Fibroblast of skin of right biceps (primary cell): ENCODE measurements around the gene ZNF527.
"Not testable (repeated sequence)": the region's sequence is repeated elsewhere in the genome, so short reads cannot be mapped to it uniquely, and the experiment has no call there.

ENCODE experiments used
- DNase-seq: peaks from one replicate; pipeline ENCODE4 v3.0.0-alpha.2; 2013

Gene ZNF527

DNA sequence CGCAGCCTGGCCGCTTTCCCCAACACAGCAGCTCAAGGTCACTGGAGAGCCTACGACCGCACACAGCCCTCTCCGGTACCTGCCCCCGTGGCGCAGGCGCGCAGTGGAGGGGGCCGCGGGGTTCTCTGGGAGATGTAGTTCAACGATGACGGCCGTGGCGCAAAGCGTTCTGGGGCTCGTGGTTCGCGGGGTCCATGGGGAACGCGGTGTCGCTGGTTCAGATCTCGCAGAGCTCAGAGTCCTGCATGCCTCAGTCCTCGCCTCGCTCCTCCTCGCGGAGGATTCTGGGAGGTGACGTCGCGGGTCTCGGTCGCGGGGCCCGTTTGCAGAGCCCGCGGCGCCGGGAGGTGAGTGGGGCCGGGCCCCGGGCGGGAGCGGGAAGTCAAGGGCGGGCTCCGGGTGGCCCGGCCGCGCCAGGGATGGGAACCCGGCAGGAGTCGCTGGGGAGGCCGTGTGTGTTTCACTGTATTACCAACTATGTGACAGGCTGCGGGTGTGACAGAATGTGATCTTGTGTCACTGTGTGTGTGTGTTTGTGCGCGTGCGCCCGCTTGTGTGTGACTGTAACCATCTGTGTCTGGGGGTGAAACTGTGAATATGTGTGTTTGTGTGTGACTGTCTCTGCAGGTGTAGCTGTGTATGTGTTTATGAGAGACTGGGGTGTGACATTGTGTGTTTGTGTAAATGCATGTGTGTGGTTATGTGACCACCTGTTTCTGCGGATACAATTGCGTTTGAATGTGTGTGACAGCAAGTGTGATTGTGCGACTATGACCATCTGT lies at the start of gene ZNF527:
Gene ZNF527 (plus strand): TSS at position 220 of the 782 bp plus-strand sequence. CDS start 3,100 bp downstream, outside the sequence.
- peak; percentile 96 for DNase-seq

DNA sequence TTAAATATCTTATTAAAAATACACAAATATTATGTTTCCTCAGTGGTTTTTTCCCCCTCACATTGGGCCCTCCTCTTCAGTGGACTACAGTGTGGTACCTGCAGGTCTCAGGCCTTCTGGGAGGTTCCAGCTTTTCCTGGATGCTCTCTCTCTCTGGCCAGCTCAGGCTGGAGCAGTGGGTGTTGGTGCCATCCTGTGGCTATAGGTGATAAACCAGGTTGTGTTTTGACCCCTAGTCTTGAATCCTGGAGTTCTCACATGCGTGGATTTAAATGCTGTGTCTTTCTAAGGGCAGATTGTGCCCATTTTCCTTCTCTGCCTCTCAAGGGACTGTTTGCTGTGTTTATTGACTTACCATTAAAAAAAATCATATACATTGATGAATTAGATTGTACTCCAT lies 41.2 kb upstream of the ZNF527 start:
- no peak for DNase-seq

DNA sequence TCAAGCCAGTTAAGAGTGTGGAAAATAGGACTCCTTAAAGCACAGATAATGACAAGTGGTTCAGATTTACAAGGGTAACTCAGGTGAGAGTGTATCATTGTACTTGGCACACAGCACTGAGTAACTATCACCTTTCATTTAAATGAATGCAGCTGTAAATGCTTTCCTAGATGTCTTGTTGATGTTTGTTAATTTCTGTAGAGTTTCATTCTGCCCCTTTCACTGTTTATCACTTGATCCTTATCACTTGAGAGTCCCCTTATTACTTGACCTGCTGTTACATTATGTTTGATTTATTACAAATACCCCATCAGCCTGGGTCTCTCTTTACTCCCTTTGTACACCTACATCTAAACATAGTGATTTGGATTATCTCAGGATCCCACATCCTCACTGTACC lies 38.1 kb upstream of the ZNF527 start:
- DNase-seq, result no peak

DNA sequence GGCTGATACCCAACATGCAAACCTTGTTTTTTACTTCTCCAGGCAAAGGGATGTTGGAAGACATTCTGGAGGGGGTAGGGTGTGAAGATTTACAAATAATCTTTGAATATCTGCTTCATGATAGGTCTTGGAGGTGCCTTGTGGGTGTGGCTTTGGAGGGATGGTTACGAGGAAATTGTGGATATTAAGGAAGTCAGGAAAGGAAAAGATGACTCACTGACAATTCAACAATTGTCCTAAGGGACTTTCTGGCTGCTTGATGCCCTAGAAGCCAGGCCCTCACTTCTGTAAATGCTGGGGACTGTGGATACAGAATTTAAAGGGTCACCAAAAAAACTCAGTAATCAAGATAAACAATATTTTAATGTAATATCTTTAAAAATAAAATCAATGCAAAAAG lies 37.4 kb upstream of the ZNF527 start:
- DNase-seq, result no peak

DNA sequence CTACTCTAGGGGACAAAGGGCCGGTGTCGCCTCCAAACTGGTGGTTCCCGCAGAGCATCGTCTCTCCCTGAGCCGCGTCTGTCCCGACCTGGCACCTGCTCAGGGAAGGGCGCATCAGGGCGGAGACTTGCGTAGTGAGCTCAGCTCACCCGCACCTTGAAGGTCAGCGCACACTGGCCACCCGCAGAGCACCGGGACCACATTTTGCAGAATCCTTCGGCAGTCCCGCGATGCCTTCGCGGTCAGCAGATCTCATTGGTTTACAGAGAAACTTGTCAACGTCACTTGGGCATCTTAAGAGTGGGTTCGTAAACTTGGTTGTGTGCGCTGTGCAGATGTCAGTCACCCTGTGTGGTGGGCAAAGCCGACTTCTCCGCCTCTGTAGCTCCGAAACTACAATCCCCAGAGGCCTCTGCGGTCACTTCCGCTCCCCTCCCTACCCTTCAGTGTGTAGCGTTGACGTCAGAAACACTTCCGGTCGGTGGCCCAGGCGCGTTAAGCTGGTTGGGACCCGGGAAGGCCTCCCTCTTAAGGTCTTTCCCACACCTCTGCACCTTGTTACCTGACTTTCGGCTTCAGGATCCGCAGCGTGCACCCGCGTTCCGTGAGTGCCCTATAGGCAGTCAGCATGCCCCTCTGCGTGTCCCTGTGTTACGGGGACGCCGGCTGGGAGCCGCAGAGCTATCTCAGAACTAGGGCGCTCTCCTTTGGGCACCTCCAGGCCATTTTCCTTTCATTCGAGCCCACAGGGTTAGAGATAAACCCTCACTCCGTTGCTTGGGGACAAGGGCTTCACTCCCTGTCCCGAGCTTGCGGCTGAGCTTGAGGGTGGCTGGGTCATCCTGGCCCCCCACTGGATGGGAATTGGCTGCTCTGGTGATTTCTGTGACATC lies 36.5 kb upstream of the ZNF527 start:
- DNase-seq, result peak; percentile 91

DNA sequence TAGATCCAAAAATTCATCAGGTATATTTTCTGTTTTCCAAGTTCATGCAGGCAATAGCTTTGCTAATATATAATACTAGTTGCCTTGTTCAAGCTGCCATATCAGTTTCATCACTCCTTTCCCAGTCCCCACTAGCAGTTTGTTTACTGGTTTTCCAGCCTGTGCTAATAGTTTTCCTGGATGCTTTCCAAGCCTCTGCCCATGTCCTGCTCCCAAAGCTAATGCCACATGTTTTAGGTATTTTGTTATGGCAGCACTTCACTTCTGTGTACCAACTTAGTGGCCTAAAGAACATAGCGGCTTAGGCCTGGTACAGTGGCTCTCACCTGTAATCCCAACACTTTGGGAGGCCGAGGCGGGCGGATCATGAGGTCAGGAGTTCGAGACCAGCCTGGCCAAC lies 28.1 kb upstream of the ZNF527 start:
- DNase-seq, result no peak

DNA sequence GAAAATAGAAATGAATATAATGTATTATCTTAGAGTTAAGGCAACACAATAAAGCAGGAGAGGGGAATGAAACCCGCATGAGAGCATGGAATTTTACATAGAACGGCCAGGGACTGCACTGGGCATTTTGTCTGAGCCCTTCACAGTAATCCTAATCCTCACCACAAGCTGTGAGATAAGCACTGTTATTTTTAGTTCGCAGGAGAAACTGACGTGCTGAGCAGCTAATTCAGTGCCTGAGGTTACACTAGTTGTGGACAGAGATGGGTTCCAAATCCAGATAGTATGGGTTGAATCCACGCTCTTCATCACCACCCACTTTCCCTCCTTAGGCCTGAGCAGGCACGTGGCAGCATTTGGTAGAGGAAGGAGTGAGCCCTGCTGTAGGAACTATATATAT lies 24.8 kb upstream of the ZNF527 start:
- DNase-seq, result no peak

DNA sequence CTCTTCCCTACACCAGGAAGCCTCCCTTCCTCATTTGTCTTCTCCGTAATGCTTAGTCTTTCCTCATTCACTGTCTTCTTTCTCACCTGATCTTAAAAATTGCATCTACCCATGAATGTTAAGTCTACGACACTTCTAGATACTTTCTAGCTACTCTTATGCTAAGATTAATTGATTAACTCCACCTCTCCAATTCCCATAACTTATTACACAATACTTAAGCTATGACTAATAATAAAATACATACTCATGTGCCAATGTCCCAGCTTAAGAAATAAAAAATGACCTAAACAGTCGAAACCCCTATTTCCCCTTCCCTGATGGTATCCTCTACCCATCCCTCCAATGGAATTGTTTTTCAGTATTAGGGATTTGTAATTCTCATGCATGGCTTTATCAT lies 22.8 kb upstream of the ZNF527 start:
- no peak for DNase-seq

DNA sequence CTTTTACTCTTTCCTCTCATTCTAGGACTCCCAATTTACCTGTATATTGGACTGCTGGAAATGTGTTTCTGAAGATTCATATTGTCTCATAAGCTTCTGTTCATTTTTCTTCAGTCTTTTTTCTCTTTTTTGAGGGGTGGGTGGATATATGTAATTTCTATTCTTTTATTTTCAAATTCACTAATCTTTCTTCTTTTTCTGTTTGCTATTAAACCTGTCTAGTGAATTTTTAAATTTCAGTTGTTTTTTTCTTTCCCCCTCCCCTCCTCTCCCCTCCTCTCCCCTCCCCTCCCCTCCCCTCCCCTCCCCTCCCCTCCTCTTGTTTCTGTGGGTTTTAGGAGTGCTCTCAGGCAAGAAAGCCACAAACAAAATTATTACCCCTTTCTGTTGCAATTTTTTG lies 16.9 kb upstream of the ZNF527 start:
- DNase-seq, result no peak

DNA sequence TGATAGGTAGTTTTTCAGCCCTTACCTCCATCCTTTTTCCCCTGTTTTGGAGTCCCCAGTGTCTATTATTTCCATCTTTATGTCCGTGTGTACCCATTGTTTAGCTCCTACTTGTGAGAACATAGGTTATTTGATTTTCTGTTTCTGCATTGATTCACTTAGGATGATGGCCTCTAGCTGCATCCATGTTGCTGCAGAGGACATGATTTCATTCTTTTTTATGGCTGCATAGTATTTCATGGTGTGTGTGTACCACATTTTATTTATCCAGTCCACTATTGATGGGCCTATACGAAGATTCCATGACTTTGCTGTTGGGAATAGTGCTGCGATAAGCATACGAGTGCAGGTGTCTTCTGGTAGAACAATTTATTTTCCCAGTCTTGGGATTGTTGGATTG lies 15.0 kb upstream of the ZNF527 start:
- DNase-seq, result no peak

DNA sequence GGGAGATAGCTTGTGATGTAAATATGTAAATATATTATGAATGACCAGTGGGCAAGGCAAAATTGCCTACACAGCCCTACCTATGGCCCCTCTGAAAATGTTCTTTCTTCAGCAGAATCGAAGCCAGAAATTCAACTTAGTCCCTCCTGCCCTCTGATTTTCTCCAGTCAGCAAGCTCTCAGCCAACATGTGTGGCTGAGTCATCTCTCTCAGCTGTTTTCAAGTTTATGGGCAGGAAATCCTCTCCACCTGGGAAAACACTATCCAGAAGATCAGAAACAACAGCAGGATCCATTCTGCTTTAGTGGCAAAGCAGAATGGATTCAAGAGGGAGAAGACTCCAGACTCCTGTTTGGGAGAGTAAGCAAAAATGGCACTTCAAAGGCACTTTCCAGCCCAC lies 8.9 kb upstream of the ZNF527 start:
- DNase-seq, result no peak

DNA sequence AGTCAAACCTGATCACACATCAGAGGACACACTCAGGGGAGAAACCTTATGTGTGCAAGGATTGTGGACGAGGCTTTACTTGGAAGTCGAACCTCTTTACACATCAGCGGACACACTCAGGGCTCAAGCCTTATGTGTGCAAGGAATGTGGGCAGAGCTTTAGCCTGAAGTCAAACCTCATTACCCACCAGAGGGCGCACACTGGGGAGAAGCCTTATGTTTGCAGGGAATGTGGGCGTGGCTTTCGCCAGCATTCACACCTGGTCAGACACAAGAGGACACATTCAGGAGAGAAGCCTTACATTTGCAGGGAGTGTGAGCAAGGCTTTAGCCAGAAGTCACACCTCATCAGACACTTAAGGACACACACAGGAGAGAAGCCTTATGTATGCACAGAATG lies 8.2 kb upstream of the ZNF527 start:
- DNase-seq, result no peak

DNA sequence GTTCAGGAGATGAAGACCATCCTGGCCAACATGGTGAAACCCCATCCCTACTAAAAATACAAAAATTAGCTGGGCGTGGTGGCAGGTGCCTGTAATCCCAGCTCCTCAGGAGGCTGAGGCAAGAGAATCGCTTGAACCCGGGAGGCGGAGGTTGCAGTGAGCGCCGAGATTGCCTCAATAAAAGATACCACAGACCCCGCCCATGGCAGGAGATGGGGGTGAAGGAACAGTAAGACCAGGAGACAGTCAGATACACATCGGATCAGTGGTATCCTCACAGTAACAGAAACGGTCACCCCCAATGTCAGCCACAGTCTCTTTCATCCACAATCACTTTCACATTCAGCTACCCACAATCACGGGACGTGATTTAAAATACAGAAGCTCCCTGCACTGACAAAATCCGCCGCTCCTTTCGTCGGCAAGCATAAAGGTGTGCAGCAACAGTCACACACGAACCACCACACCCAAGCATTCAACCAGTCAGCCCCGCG lies 466 bp upstream of the ZNF527 start:
- not testable (repeated sequence) for DNase-seq

DNA sequence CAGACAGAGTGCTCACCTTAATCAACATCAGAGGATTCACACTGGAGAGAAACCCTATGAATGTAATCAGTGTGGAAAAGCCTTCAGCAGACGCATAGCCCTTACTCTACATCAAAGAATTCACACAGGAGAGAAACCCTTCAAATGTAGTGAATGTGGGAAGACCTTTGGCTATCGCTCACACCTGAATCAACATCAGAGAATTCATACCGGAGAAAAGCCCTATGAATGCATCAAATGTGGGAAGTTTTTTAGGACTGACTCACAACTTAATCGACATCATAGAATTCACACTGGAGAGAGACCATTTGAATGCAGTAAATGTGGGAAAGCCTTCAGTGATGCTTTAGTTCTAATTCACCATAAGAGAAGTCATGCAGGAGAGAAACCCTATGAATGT lies 18.3 kb downstream of the ZNF527 start:
- DNase-seq, result no peak

DNA sequence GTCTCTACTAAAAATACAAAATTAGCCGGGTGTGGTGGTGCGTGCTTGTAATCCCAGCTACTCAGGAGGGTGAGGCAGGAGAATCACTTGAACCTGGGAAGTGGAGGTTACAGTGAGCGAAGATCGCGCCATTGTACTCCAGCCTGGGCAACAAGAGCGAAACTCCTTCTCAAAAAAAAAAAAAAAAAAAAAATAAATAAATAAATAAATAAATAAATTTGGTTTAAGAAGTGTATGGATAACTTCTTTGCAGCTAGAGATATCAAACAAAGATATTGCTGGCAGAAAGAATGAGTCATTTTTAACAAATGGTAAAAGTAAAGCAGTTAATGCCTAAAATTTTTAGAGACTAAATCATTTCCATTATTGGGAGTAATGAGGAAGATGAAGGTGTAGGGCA lies 20.5 kb downstream of the ZNF527 start:
- not testable (repeated sequence) for DNase-seq

DNA sequence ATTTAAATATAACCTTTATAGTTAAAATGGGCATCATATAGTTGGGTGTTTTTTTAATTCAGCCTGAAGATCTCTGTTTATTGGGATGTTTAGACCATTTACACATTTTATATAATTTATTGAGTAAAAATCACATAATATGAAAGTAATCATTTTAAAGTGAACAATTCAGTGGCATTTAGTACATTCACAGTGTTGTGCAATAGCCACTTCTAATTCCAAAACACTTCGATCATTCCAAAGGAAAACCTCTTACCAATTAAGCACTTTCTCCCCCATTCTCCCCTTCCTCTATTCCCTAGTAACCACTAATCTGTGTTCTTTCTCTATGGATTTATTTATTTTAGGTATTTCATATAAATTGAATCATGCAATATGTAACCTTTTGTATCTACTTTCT lies 30.2 kb downstream of the ZNF527 start:
- no peak for DNase-seq

DNA sequence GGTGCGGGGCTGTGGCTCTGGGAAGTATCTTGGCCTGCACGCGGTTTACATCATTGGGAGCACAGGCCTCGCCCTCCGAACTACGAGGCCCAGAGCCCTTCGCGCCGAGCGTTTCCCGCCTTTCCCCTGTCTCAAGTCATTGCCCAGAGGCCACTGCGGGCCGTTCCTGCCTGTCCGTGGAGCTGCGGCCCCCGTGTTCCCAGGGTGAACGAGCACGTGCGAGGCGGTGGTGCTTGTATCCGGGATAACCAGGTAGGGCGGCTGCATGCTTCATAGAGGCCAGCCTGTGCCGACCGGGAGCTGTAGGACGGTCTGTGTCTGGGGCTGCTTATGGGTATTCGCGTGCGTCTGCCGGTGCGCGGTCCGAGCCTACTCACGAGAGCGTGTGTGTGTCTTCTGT lies 32.5 kb downstream of the ZNF527 start:
- no peak for DNase-seq

DNA sequence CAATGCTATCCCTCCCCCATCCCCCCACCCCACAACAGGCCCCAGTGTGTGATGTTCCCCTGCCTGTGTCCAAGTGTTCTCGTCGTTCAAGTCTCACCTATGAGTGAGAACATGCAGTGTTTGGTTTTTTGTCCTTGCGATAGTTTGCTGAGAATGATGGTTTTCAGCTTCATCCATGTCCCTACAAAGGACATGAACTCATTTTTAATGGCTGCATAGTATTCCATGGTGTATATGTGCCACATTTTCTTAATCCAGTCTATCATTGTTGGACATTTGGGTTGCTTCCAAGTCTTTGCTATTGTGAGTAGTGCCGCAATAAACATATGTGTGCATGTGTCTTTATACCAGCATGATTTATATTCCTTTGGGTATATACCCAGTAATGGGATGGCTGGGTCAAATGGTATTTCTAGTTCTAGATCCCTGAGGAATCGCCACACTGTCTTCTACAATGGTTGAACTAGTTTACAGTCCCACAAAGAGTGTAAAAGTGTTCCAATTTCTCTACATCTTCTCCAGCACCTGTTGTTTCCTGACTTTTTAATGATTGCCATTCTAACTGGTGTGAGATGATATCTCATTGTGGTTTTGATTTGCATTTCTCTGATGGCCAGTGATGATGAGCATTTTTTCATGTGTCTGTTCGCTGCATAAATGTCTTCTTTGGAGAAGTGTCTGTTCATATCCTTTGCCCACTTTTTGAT lies 35.4 kb downstream of the ZNF527 start:
- not testable (repeated sequence) for DNase-seq

DNA sequence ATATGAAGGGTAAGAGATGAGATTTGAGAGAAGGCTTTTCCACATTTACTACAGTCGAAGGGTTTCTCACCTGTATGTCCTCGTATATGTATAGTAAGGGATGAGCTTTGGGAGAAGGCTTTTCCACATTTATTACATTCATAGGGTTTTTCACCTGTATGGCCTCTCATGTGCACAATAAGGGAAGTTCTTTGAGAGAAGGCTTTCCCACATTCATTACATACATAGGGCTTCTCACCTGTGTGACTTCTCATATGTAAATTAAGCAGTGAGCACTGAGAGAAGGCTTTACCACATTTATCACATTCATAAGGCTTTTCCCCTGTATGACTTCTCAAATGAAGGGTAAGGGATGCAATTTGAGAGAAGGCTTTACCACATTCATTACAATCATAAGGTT lies 41.8 kb downstream of the ZNF527 start:
- no peak for DNase-seq

DNA sequence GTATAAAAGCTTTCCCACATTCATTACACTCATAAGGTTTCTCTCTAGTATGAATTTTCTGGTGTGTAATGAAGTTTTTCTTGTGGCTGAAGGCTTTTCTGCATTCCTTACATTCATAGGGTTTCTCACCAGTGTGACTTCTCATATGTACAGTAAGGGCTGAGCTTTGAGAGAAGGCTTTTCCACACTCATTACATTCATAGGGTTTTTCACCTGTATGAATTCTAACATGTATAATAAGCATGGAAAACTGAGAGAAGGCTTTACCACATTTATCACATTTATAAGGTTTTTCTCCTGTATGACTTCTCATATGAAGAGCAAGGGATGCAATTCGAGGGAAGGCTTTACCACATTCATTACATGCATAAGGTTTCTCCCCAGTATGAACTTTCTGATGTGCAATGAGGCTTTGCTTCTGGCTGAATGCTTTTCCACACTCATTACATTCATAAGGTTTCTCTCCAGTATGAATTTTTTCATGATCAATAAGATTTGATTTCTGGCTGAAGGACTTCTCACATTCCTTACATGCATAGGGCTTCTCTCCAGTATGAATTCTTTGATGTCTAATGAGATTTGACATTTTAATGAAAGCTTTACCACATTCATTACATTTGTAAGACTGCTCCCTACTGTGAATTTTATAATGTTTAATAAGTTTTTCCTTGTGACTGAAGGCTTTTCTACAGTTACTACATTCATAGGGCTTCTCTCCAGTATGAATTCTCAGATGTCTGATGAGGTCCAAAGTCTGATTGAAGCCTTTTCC lies 42.6 kb downstream of the ZNF527 start:
- no peak for DNase-seq
